Gastroesophageal sphincter (tissue), 3 donors: Measurements from ENCODE around the gene BDKRB2.

Source experiments
- EP300 ChIP-seq: sonication (generic); formaldehyde crosslinking; IDR thresholded peaks from one replicate; pipeline ENCODE4 v1.6.1; 2017; ENCODE audit warnings: antibody characterized with exemption, mild to moderate bottlenecking
- POLR2A ChIP-seq, 2 donors: fragments of 450-650 bp; IDR thresholded peaks; one replicate each; pipeline ENCODE4 v1.6.1; 2017; ENCODE audit warnings: antibody characterized with exemption in 2 of 2, mild to moderate bottlenecking in 2 of 2, moderate library complexity in 1 of 2
- POLR2AphosphoS5 ChIP-seq: sonication (generic); formaldehyde crosslinking; IDR thresholded peaks from one replicate; pipeline ENCODE4 v1.6.1; 2017; ENCODE audit warnings: antibody characterized with exemption
- TF ChIP-seq, protein P1 (sequence below), 4 experiments: fragments of 200-600 bp in 2 of 4; fragments of 450-650 bp in 2 of 4; sonication (generic) in 1 of 4; IDR thresholded peaks; one replicate each; pipeline ENCODE4 v1.5.1; 2017 to 2019; ENCODE audit warnings: antibody characterized with exemption in 4 of 4, mild to moderate bottlenecking in 2 of 4, moderate library complexity in 2 of 4

GRCh38 chr14:96242126-96242525, 37.5 kb downstream of the BDKRB2 start:
- TF ChIP-seq, protein P1, sequence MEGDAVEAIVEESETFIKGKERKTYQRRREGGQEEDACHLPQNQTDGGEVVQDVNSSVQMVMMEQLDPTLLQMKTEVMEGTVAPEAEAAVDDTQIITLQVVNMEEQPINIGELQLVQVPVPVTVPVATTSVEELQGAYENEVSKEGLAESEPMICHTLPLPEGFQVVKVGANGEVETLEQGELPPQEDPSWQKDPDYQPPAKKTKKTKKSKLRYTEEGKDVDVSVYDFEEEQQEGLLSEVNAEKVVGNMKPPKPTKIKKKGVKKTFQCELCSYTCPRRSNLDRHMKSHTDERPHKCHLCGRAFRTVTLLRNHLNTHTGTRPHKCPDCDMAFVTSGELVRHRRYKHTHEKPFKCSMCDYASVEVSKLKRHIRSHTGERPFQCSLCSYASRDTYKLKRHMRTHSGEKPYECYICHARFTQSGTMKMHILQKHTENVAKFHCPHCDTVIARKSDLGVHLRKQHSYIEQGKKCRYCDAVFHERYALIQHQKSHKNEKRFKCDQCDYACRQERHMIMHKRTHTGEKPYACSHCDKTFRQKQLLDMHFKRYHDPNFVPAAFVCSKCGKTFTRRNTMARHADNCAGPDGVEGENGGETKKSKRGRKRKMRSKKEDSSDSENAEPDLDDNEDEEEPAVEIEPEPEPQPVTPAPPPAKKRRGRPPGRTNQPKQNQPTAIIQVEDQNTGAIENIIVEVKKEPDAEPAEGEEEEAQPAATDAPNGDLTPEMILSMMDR (IDR thresholded peaks at IDR 0.05): no peak
- TF ChIP-seq POLR2A (IDR thresholded peaks at IDR 0.05) (no peak), EP300 (no peak), POLR2AphosphoS5 (no peak)
